GM19099 (cell line): ENCODE results near the gene TAAR1.

Experiments
- POLR2A ChIP-seq: IDR thresholded peaks from 3 replicates; pipeline ENCODE4 v1.6.1; 2011; ENCODE audit warnings: low read depth; ENCODE audit not compliant: insufficient read length; ENCODE audit errors: extremely low read depth

TAAR1 gene

GRCh38 chr6:132659082-132659481 lies at the start of gene TAAR1:
TAAR1 (minus strand) TSS chr6:132659182; CDS start chr6:132646003, 13,179 bp downstream.
- no peak for TF ChIP-seq POLR2A

DNA sequence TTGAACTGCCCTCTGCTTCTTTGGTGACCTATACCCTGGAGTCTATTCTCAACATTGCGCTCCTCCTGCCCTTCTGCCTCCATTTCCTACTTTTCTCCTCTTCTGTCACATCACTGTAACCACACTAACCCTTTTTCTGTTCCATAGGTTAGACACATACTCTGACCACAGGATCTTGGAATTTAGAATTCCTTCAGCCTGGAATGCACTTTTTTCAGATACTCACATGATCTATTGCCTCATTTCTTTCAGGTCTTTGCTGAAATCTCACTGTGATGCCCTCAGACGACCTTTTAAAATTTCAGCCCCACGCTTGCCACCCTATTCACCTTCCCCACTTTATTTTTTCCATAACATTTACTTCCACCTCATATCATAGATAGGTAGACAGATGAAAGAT lies 49.8 kb upstream of the TAAR1 start:
- TF ChIP-seq POLR2A: no peak

DNA sequence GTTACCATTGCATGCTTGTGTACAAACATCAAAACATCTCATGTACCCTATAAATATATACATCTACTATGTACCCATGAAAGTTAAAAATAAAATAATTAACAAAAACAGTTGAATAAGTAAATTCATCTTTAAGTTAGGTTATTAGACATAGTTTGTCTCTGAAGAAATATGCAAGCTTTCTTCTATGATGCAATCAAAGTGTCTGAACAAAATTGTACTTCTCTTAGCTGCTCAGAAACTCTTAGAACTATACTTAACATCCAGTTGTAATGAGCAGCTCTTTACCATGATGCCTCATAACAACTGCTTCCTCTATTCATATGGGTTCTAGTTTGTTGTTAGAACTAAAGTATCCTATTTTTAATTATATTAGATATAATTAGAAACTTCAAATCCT lies 49.0 kb upstream of the TAAR1 start:
- no peak for TF ChIP-seq POLR2A

- no peak for TF ChIP-seq POLR2A
These were observed 45.0 kb upstream of the TAAR1 start for GRCh38 chr6:132703936-132704335.

- TF ChIP-seq POLR2A: no peak
These were observed 39.6 kb upstream of the TAAR1 start for GRCh38 chr6:132698608-132699007.

DNA sequence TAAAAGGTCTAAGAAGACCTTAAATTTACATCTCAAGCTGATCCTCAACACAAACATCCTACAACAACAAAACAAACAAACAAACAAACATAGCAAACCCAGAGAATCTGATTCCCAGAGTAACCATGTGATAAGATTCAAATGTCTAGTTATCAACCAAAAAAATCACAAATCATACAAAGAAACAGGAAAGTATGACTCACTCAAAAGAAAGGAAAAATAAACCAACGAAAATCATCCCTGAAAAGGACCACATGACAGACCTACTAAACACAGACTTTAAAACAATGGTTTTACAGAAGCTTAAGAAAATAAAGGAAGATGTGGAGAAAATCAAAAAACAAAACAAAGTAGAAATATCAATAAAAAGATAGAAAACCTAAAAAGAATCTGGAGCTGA lies 36.8 kb upstream of the TAAR1 start:
- no peak for TF ChIP-seq POLR2A

GRCh38 chr6:132693478-132693877 lies 34.5 kb upstream of the TAAR1 start:
- TF ChIP-seq POLR2A: no peak

GRCh38 chr6:132690678-132691077 lies 31.7 kb upstream of the TAAR1 start:
- no peak for TF ChIP-seq POLR2A

DNA sequence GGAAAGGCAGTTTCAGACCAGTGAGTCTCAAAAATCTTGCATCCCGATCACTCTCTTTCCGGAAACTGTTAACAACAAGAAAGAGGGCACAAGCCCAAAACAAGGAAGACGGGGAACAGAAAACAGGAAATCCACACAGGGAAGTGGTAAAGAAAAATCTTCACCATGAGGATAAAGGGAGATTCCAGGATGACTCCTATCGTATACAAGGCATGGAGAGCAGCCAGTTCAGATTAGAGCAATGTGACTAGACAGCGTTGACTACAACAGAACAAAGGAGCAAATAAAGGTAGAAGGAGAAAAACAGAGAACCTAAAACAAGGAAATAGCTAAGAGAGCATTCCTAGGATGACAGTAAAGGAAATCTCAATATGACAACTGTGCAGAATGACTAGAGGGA lies 28.3 kb upstream of the TAAR1 start:
- TF ChIP-seq POLR2A: no peak

- no peak for TF ChIP-seq POLR2A
These were observed 27.5 kb upstream of the TAAR1 start for GRCh38 chr6:132686531-132686930.

DNA sequence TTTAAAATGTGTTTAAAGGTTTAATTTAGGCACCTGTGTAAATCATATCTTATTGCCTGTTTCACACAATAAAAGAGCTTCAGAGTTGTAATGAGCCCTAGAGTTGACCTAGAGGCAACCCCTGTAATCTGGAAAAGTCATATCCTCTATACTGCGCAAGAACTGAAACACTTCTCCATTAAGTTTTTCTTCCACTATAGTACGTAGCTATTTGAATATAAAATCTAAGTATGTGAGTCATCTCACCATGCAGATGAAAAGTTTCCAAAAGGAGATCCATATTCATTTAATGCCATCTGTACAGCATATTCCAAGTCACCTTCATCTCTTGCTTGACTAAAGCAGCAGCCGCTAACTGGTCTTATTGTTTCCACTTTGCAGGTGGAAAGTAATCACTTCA lies 26.0 kb upstream of the TAAR1 start:
- TF ChIP-seq POLR2A: no peak

- no peak for TF ChIP-seq POLR2A
These were observed 25.3 kb upstream of the TAAR1 start for GRCh38 chr6:132684272-132684671.

DNA sequence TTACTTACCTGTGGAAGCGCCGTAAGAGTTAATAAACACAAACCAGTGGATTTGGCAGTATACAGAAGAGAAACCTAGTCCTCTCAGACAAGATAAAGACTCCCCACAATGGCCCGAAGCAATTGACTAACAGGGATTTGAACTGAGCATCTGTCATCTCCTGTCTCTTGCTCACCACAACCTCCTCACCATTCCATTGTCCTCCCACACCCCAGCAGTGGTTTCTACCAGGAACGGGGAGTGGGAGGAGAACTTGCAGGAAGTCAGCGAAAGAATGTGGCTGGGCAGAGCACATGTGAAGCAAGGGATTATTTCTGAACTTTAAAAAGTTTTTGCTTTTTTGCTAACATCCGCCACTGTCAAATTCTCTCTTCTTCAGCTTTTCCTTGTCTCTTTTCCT lies 24.6 kb upstream of the TAAR1 start:
- TF ChIP-seq POLR2A: no peak

- TF ChIP-seq POLR2A: no peak
These were observed 16.8 kb upstream of the TAAR1 start for GRCh38 chr6:132675749-132676148.

- no peak for TF ChIP-seq POLR2A
These were observed 16.0 kb upstream of the TAAR1 start for GRCh38 chr6:132675002-132675401.

DNA sequence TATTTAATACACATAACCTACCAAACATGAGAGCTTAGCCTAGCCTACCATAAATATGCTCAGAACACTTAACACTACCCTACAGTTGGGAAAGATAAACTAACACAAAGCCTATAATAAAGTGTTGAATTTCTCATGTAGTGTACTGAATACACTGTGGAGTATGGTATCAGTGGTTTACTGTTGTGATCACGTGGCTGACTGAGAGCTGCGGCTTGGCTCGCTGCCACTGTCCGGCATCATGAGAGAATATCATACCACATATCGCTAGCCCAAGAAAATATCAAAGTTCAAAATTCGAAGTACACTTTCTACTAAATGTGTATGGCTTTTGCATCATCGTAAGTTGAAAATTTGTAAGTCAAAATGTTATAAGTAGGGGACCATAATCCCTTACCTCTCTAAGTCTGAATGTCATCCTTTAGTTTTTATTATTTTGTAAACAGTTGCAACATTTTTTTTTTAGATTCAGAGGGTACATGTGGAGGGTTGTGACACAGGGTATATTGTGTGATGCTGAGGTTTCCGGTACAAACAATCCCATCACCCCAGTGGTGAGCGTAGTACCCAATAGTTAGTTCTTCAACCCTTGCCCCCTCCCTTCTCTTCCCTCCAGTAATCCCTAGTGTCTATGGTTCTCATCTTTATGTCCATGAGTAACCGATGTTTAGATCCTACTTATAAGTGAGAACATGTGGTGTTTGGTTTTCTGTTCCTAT lies 14.6 kb upstream of the TAAR1 start:
- no peak for TF ChIP-seq POLR2A

GRCh38 chr6:132671295-132671694 lies 12.3 kb upstream of the TAAR1 start:
- no peak for TF ChIP-seq POLR2A
